ENCODE data around the gene ACLY.
"Not testable (repeated sequence)": the region's sequence is repeated elsewhere in the genome, so short reads cannot be mapped to it uniquely, and the experiment has no call there.

DNA sequence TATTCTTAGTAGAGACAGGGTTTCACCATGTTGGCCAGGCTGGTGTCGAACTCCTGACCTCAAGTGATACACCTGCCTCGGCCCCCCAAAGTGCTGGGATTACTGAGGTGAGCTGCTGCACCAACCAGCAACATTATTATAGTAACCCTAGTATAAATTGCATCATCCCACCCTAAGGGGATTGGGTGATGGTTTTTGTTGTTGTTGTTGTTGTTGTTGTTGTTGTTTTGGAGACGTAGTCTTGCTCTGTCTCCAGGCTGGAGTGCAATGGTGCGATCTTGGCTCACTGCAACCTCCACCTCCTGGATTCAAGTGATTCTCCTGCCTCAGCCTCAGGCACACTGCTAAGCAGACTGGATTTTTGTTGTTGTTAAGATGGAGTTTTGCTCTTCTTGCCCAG, 13.0 kb upstream of the ACLY start:
- TF ChIP-seq, protein P1, sequence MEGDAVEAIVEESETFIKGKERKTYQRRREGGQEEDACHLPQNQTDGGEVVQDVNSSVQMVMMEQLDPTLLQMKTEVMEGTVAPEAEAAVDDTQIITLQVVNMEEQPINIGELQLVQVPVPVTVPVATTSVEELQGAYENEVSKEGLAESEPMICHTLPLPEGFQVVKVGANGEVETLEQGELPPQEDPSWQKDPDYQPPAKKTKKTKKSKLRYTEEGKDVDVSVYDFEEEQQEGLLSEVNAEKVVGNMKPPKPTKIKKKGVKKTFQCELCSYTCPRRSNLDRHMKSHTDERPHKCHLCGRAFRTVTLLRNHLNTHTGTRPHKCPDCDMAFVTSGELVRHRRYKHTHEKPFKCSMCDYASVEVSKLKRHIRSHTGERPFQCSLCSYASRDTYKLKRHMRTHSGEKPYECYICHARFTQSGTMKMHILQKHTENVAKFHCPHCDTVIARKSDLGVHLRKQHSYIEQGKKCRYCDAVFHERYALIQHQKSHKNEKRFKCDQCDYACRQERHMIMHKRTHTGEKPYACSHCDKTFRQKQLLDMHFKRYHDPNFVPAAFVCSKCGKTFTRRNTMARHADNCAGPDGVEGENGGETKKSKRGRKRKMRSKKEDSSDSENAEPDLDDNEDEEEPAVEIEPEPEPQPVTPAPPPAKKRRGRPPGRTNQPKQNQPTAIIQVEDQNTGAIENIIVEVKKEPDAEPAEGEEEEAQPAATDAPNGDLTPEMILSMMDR (IDR thresholded peaks at IDR 0.05; ENCODE audit: insufficient read depth, low read length): not testable (repeated sequence)
- not testable (repeated sequence) for TF ChIP-seq POLR2AphosphoS5 (IDR thresholded peaks at IDR 0.05; ENCODE audit: low read depth)
